Activated naive CD8-positive, alpha-beta T cell treated with anti-CD3 and anti-CD28 coated beads, Interleukin-2, amount 50 U/mL, for 16 hours (primary cell): Measurements from ENCODE around the gene ZNF831.

Experiments used
- DNase-seq: peaks from one replicate; pipeline ENCODE4 v3.0.0-alpha.2; 2020; ENCODE audit warnings: low read depth, low spot score

The ZNF831 gene

DNA sequence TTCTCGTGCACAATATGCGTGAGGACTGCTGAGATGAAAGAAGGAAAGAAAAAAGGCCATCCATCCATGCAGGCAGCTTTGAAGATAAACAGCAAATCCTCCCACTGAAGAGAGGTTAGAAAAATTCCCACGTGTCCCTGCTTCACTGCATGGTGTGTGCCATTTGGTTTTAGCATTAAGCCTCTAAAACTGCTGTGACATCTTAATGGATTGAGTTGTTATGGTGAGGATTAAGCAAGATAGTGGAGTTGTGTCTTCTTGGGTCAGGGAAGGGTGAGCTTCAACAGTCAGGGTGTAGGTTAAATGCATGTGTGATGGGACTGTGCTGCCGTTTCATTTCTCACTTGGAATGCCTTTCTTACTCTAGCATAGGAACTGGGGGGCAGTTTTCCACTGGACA lies 50.5 kb downstream of the ZNF831 start:
- no peak for DNase-seq

DNA sequence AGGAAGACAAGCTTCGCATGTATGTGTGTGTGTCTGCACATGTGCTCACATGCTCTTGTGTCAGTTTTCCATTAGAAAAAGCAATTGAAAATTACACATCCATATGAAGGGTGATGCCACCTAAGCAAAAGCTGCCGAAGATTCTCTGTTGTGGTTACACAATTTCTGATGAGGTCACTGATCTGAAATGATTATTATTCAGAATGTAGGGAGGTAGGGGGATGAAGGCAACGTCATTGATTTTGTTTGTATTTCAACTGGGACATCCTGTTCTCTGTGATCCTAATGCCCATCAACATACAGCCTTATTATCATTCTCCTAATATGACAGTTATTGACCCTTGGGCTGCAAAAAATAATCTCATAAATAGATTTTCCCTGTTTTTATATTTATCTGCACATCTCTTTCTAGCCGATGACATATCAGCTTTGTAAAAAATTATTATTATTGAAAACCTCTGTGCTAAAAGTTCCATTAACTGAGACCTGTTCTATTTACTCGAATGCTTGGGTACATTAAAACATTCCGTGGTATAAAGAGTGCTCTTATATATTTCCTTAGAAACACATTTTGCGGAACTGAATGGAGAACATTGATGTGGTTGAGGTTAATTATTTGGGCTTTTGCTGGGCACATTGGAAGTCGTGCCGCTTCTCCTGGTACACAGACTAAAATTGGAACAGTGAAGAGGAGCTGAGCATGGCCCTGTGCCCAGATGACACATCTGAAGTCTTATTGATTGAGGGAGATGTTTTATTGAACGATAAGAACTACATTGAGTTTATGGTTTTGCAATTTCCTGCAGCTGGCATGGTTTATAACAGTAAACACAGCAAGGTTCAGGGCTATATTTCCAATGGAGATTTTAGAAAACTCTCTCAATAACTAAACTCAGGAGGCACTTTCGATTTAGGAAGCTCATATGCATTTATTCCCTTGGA lies 51.3 kb downstream of the ZNF831 start:
- DNase-seq: no peak

DNA sequence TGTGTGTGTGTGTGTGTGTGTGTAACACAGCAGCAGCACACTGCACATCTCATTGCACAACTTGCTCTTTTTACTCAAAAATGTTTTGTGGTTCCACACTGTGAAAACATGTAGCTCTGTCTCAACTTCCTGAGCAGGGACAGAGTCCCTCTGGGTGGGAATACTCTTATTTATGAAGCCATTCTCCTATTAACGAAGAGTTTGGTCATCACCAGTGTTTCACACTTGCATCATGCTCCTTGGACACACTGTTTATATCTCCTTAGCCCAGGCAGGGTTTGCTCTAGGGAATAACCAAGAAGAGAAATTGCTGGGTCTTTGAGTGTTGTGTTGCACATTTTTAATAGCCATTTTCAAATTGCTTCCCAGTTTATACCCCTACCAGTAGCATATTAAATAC lies 53.6 kb downstream of the ZNF831 start:
- DNase-seq: no peak

DNA sequence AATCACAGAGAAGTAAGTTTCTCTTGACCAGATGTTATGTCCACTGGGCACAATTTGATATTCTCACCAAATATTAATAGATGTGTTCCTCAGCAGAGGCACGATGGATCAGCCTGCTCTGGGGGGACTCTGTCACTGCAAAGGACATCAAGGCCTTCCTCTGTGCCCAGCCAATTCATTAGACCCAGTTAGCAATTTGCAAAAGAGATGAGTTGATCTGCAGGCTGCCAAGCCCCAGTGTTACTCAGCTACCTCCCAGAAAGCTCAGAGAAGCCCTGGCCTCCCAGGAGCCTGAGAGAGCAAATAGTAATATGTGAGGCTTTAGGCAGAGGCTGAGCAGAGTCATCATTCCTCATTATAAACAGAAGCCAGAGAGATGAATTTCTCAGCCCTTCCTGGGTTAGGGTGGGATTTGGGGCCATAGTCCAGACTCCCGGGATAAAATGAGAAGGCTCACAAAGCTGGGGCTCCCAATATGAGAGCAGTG lies 54.2 kb downstream of the ZNF831 start:
- no peak for DNase-seq

DNA sequence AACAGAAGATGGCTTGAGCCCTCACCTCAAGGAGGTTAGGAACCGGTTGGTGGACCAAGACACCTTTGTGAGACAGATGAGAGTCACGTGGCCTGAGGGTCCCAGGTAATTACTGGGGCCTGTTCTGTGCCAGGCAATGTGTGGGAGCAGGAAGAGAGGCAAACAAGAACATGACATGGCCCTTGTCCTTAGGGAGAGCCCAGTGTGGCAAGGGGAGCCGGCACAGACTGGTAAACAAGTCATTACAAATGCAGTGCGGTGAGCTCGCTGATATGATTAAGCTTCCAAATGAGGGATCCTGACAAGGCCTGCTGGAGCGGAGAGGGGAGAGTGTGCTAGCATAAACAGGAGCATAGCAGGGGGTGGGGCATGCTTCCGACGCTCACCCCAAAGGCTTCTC lies 55.6 kb downstream of the ZNF831 start:
- no peak for DNase-seq

DNA sequence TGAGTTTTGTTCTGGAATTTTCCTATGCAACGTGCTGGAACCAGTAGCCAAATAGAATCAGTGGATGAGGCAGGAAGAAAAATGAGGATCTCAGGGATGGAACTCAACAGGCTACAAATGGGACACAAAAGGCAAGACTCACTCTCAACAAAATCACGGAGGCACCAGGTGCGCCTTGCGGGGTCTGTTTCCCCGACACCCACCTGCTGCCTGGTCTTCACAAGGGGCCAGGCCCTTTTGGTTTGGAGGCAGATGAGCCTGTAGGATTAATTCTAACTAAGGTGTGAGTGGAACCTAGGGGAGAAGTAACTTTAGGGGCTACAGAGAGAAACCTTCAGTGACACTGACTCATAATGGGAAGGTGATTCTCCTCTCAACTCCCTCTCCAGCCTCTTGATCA lies 56.5 kb downstream of the ZNF831 start:
- DNase-seq: no peak

DNA sequence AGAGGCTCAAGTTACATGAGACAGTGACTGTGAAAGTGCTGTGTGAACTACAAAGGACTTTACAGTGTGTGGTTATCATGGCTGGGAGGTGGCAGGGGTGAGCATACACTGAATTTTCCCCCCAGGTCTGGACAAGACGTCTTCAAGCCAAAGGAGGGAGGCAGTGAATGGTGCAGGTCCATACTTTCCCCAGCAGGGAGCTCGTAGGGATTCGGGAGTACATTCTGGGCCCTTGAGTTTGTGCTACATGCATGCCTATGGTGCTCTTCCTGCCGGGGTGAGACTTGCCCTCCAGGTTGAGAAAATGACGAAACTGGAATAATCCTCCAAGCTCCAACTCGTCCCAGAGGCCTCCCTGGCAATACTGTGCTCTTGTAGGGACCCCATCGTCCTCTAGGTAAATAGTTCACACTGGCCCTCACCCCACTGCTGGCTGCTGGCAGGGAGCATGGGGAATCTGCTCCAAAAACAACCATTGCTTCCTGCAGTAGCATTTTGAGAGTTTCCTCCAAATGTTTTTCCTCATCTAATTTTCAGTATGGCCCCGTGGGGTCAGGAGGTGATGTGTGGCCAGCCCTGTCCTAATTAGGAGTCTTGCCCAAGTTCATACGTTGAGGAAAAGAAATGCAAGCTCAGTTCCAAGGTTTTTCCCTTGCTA lies 57.6 kb downstream of the ZNF831 start:
- no peak for DNase-seq

DNA sequence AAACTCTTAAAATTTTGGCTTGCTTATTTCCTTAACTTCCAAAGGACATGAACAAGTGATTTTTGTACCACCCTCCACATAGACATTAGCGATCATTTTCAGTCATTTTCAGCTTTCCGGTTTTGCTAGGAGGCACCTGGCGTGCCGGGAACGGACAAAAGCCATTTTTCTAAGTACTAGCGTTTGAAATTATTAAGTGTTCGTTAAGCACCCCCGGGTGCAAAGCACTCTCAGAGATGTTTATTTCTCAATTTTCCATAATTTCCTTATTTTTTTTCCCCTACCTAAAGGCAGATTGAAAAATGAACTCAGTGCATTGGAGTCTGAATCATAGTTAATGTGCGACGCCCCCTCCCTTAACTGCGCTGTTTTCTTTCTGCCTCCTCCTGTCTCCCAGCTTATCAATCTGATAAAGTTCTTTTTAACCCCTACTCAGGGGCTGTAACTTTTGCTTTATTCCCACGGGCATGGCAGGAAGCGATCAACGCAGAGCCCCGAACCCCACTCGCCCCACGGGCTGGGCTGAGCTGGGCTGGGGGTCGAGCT lies 58.2 kb downstream of the ZNF831 start:
- no peak for DNase-seq

DNA sequence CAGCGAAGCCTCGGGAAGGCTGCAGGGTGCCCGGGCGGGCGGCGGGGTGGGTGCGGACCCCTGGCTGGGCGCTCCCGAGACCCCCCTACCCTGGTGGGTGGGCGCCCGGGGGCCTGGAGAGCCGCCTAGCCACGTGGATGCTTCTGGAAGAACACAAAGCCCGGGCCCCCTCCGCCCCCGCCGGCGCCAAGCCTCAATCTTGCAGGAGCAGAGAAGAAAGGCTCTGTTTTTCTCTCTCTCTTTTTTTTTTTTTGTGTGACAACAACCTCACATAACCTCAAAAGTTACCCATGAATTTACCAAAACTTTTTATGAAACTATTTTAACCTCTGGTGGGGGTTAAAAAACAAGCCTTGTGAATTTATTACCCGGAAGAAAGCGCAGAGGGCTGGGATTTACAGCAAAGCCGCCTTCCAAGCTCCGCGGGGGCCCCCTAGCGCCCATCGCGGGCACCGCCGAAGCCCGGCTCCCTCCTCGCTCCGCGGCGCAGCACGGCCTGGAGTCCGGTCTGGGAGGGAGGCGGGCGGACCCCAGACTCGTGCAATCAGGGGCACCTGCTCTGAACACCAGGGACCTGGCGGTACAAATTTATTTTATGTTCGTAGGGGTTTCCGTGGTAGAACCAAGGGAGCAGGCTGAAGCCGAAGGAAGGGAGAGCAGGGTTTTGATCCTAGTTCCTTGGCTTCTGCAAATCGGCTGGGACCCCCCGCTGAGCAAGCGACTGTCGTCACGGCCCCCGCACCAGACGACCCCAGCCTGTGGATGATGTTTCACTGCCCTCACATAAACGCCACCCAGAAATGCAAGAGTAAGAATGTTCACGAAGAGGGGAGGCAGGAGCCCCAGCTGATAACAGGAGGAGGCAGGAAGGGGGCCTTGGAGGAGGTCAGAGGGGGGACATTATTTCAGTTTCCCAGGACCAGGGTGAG lies 58.9 kb downstream of the ZNF831 start:
- DNase-seq: peak; percentile 66

DNA sequence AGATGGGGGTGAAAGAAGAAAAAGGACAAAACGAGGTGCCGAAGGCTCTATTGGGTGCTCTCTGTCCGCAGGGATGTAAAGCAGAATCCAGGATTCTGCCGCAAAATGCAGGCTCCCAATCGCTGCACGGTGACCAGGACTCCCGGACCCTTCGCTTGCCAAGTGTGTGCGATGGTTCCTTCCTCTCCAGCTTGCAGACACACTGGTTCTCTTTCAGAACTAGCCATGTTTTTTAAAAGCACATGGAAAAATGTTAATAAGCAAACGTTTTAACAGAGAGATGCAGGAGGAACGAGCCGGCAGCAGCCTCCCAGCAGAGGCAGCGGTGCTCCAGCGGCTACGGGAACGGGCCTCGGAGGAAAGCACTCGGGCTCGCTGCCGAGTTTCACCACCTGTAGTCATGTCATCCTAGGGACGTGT lies 59.6 kb downstream of the ZNF831 start:
- no peak for DNase-seq

DNA sequence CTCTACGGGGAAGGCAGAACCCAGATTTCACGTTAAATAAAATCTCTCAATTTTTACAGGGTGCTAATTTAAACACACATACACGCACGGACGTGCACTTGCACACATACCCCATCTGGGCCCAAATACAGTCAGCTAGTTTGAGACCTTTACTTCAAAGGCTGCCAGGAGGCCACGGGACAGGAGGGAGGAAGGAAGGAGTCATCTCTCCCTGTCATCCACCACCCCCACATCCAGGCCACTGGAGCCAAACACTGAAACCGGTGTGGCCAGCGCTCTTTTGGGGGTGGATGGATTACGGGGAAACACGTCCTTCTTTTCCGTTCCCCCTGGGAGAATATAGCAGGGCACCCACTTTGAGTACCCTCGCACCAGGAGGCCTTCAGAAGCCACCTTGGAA lies 60.1 kb downstream of the ZNF831 start:
- no peak for DNase-seq

DNA sequence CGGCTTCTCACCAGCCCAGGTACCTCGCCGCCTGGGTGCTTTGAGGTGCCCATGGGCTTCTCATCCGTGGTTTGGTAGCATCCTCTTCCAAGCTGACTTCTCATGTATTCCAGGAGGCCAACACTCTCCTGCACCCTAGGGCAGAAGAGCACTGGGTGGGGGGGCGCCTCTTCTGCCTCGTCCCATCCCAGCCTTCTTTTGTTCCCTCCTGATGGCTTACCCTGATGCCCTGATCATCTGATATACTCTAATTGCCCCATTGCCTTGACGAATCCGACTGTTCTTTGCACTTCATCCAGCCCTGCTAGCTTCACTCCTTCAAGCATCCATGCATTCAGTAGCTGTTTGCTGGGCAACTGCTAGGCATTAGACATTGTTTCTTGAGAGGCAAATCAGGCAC lies 60.6 kb downstream of the ZNF831 start:
- DNase-seq: no peak

DNA sequence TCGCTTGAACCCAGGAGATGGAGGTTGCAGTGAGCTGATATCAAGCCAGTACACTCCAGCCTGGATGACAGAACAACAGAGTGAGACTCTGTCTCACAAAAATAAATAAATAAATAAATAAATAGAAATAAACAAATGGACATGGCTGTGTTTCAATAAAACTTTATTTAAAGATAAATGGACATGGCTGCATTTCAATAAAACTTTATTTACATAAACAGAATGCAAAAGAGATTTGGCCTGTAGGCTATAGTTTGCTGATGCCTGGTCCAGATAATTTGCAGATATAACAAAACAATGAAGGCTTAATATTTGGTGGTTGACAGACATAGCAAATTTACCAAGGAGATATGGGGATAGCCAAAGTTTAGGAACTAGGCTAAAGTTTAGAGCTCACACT lies 66.8 kb downstream of the ZNF831 start:
- DNase-seq: no peak

DNA sequence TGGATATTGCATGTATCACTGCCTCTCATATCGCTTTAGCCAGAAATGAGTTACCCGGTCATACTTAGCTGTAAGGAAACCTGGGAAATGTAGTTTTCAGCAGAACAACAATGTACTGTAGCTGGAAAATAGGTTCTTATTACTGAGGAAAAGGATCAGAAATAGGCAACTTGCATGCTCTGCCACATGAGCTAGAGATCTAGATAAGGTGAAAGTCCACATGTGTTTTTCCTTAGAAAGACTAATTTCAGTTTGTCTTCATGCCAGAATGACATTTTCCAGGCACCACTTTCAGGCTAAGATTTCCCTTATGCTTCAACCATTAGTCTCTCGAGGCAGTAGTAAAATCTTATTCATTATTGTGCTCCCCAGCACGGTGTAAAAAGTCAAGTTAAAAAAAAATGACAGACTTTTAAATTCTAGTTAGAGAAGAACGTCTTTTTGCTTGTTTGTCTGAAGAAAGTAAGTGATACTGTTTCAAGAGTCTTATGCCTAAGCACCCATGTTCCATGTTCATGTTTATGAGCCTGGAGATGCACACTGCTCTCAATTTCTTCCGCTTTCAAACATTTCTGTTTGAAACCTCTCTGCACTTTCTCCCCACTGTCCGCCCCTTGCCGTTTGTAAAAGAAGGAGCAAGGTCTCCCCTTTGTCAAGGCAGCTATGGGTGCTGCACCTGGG lies 67.6 kb downstream of the ZNF831 start:
- no peak for DNase-seq

DNA sequence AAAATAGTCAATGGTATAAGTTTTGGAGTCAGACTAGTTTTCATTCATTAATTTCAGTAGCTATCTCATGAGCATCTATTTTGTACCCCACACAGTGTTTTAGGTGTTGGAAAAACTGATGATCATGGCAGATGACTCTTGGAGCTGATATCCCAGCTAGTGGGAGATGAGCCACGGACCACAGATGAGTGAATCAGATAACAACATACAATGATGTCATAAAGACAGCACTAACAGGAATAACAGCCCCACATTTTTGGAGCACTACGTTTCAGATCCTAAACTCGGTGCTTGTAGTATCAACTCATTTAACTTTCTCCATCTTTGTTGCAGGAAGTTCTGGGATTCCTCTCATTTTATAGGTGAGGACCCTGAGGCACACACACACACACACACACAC lies 69.0 kb downstream of the ZNF831 start:
- no peak for DNase-seq

DNA sequence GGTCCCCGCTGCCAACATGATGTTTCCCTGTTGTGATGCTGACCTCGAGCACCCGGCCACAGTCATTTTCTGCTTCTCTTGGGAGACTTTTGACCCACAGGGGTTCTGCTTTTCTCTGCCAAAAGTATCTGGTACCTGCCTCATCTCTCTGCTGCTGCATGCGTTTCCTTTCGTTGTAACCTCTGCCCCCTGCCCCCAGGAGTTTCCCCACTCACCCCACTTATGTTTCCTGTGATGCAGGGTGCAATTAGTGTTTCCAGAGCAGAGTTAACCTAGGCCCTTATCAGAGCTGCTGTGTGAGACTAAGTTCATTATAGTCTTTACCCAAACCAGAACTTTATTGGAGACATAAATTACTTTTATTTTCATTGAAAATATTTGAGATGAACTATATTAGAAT lies 71.6 kb downstream of the ZNF831 start:
- DNase-seq: no peak

DNA sequence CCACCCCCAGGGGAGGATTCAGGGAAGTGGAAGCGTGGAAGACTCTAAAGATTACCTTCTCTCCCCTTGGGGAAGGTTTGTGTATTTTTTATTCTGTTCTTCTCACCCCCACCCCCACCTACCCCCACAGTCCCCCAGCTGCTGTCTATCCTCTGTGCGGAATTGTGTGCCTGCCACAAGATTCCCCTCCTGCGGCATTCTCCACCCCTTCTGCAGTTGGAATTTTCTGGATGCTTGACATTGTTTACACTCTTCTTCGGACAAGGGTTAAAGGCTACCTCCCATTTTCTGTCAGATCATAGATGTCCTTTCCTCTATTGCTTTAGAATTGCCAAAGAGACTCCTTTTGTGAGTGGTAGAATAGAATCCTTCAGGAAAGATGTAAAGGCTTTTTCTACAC lies 76.4 kb downstream of the ZNF831 start:
- no peak for DNase-seq

DNA sequence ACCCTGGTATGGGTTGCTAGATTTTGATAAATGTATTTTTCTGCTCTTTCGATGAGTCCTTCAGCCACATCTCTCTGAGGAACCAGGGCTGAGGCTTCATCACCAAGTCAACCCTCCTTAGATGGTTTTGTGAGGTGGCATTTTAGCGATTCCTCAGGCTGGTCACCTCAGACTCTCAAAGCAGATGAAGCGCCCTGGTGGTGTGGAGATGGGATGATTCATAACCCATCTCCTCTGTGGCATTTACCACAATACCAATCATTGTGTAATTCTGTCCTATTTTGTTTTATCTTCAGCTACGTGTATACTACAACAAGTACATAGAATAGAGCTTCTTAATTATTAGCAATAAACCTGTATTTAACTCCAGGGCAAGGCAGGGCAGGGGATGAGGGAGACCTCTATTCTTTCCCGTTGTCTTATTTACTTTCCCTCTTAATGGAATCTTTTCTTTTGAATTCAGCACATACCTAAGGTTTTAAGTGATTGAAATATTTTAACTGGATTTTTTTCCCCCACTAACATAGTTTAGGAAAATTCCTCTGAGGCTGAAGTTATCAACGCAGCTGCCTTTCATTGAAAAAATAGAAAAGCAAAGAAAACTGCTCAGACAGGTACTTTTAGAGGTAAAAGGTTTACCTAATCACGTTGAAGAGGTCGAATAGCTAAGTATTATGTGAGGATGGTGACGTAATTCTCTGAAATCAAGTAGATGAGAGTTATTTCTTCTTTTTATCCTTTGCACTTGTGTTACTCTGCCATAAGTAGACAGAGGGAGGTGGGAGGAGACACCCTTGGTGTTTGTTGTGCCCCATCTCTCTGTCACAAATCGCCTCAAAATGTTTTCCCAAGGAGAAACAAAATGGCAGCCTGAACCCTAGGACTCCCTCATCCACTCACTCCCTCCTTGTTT lies 79.3 kb downstream of the ZNF831 start:
- DNase-seq: no peak

DNA sequence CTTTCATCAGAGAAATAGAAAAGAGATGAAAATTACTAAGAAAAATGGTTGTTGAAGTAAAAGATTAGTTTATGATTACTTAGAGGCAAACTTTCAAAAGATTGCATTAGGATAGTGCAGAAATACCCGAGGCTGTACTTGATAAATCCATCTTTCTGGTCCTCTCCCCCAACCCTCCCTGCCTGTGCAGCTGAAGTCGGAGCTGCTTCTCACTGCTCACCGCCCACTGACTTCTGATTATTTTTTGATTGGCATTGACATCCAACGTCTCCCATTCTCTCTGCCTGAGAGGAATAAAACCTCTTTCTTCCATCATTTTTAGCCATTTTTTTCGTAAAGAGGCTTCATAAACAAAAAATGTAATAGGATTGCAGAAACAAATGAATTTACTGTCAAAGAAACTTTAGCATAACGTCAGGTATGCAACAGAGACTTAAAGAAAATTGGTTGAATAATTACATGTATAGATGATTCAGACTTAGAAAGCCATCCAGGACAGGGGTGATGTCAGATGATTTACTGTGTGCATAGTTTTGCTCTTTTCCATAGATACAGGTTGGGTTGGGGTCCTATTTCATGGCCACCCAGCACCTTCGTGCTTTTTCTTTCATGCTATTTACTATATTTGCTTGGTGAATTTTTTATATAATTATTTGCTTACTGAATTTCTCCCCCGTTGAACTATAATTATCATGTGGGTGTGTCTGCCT lies 83.2 kb downstream of the ZNF831 start:
- DNase-seq: no peak
